Measurements from ENCODE around the gene HID1.
A peak's percentile ranks its signal among the peaks of the same experiment; 100 is the strongest.

Gene HID1

DNA sequence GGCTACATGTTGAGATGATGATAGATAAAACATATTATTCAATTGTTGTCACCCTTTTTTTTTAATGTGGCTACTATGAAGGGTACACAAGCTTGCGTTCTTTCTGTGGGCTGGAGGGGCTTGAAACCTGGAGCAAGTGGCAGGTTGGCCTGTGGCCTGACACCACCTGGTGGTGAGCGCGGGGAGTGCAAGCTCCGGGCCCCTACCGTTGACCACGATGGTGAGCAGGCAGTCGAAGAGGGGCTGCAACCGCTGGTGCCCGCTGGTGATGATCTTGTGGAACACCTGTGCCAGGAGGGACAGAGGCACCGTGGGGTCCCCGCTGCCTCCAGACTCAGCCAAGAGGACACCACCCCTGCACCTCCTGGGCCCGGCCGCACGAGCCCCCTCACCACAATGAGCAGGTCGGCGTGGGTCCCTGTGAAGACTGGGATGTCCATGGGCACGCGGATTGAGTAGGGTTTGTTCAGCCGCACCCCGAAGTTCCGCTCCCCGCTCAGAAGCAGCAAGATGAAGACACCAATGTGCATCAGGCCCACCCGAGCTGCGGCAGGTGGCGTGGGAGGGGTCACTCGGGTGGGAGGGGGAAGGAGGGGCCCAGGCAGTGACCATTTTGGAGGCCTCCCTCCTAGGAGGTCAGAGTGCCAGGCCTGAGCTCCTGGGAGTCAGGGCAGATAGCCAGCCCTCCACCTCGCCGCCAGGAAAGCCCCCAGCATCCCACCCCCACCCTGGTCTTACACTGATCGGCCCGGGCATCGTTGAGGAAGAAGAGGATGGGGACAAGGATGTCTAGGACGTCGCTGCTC, 14.4 kb downstream of the HID1 start:
- H3K27ac ChIP-seq = no peak overlapping the region
- TF ChIP-seq CTCF (IDR thresholded peaks at IDR 0.05) = peak; percentile 88
- H3K9me3 ChIP-seq = peaks cover 7% of the 10 kb centered on the region
- H3K4me1 ChIP-seq (ENCODE audit: control insufficient read depth in 1 of 2, insufficient read depth in 1 of 2, low read depth in 1 of 2, low read length in 1 of 2) = peaks cover 0 to 6% of the 10 kb centered on the region in 2 experiments
- peaks cover 42% of the 10 kb centered on the region for H3K27me3 ChIP-seq
- no peak overlapping the region for H3K4me3 ChIP-seq (ENCODE audit: low read depth in 1 of 2, low read length in 1 of 2)
- H3K36me3 ChIP-seq = no peaks in the 10 kb centered on the region

DNA sequence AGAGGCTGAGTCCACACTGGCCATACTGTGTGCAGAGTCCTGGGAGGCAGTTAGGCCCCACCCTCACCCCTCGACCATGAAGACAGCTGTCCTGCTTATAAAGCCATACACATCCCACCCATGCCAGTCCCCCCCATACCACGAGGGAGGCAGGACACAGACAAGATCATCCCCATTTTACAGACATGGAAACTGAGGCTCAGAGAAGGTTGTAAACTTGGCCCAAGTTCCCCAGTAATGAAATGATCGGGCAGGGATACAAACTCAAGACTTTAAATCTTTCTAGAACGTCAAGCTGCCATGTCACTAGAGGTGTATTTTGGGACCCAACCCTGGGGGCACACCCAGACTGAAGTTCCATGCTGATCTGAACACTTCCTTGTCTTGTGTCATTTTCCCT, 16.5 kb downstream of the HID1 start:
- Histone ChIP-seq H3K9me3 (peaks cover 7% of the 10 kb centered on the region), H3K36me3 (no peaks in the 10 kb centered on the region), H3K27me3 (peaks cover 53% of the 10 kb centered on the region), H3K4me3 (ENCODE audit: low read depth in 1 of 2, low read length in 1 of 2) (no peak overlapping the region), H3K4me1 (ENCODE audit: control insufficient read depth in 1 of 2, insufficient read depth in 1 of 2, low read depth in 1 of 2, low read length in 1 of 2) (no peaks in the 10 kb centered on the region), H3K27ac (no peak overlapping the region)
- TF ChIP-seq CTCF (IDR thresholded peaks at IDR 0.05) = no peak

- H3K27me3 ChIP-seq = peaks cover 45% of the 10 kb centered on the region
- H3K36me3 ChIP-seq = no peaks in the 10 kb centered on the region
- H3K9me3 ChIP-seq = peaks cover 7% of the 10 kb centered on the region
- no peak overlapping the region for H3K27ac ChIP-seq
- H3K4me1 ChIP-seq (ENCODE audit: control insufficient read depth in 1 of 2, insufficient read depth in 1 of 2, low read depth in 1 of 2, low read length in 1 of 2) = no peaks in the 10 kb centered on the region
- TF ChIP-seq CTCF (IDR thresholded peaks at IDR 0.05) = no peak
- no peak overlapping the region for H3K4me3 ChIP-seq (ENCODE audit: low read depth in 1 of 2, low read length in 1 of 2)
These were observed 17.7 kb downstream of the HID1 start for GRCh38 chr17:74954665-74955421.

- no peak overlapping the region for H3K27ac ChIP-seq
- H3K36me3 ChIP-seq = no peaks in the 10 kb centered on the region
- peaks cover 45% of the 10 kb centered on the region for H3K27me3 ChIP-seq
- H3K4me3 ChIP-seq (ENCODE audit: low read depth in 1 of 2, low read length in 1 of 2) = no peak overlapping the region
- H3K4me1 ChIP-seq (ENCODE audit: control insufficient read depth in 1 of 2, insufficient read depth in 1 of 2, low read depth in 1 of 2, low read length in 1 of 2) = no peaks in the 10 kb centered on the region
- peaks cover 7% of the 10 kb centered on the region for H3K9me3 ChIP-seq
- no peak for TF ChIP-seq CTCF (IDR thresholded peaks at IDR 0.05)
These were observed 18.4 kb downstream of the HID1 start for GRCh38 chr17:74954115-74954514.

- Histone ChIP-seq H3K27ac (no peak overlapping the region), H3K4me3 (ENCODE audit: low read depth in 1 of 2, low read length in 1 of 2) (no peak overlapping the region), H3K27me3 (peaks cover 46% of the 10 kb centered on the region), H3K4me1 (ENCODE audit: control insufficient read depth in 1 of 2, insufficient read depth in 1 of 2, low read depth in 1 of 2, low read length in 1 of 2) (no peaks in the 10 kb centered on the region), H3K9me3 (peaks cover 7% of the 10 kb centered on the region), H3K36me3 (no peaks in the 10 kb centered on the region)
- TF ChIP-seq CTCF (IDR thresholded peaks at IDR 0.05) = no peak
These were observed 19.3 kb downstream of the HID1 start for GRCh38 chr17:74953134-74953687.

All from neutrophil (primary cell).